NCI-H187 treated with DMSO at 0.1 percent for 48 hours (cell line): ENCODE data around the gene NELL1.

ENCODE experiments used
- DNase-seq: peaks from one replicate; lab custom pipeline; 2025; lab: John Stamatoyannopoulos, UW

The NELL1 gene

GRCh38 chr11:21489416-21490115 is 820.2 kb downstream of the NELL1 start:
- no peak for DNase-seq

- no peak for DNase-seq
These were observed 823.5 kb downstream of the NELL1 start for GRCh38 chr11:21492931-21493330.

- DNase-seq, result no peak
These were observed 825.6 kb downstream of the NELL1 start for GRCh38 chr11:21494946-21495345.

- DNase-seq, result no peak
These were observed 826.5 kb downstream of the NELL1 start for GRCh38 chr11:21495879-21496278.

GRCh38 chr11:21501245-21501644 is 831.9 kb downstream of the NELL1 start:
- DNase-seq, result no peak

- no peak for DNase-seq
These were observed 835.7 kb downstream of the NELL1 start for GRCh38 chr11:21505070-21505469.

- peak; percentile 44 for DNase-seq
These were observed 842.6 kb downstream of the NELL1 start for GRCh38 chr11:21511835-21512440.

GRCh38 chr11:21514316-21514715 is 844.9 kb downstream of the NELL1 start:
- DNase-seq, result no peak

GRCh38 chr11:21520244-21520643 is 850.9 kb downstream of the NELL1 start:
- DNase-seq, result no peak

- no peak for DNase-seq
These were observed 859.8 kb downstream of the NELL1 start for GRCh38 chr11:21529187-21529586.

GRCh38 chr11:21534288-21534687 is 864.9 kb downstream of the NELL1 start:
- DNase-seq, result no peak

- DNase-seq, result no peak
These were observed 868.6 kb downstream of the NELL1 start for GRCh38 chr11:21537980-21538379.

GRCh38 chr11:21541187-21541751 is 871.9 kb downstream of the NELL1 start:
- DNase-seq, result no peak

GRCh38 chr11:21543901-21544300 is 874.5 kb downstream of the NELL1 start:
- no peak for DNase-seq

GRCh38 chr11:21545699-21546098 is 876.3 kb downstream of the NELL1 start:
- no peak for DNase-seq

GRCh38 chr11:21546703-21547102 is 877.3 kb downstream of the NELL1 start:
- DNase-seq, result no peak

- DNase-seq, result no peak
These were observed 883.5 kb downstream of the NELL1 start for GRCh38 chr11:21552911-21553310.

- no peak for DNase-seq
These were observed 884.4 kb downstream of the NELL1 start for GRCh38 chr11:21553795-21554194.

- no peak for DNase-seq
These were observed 884.9 kb downstream of the NELL1 start for GRCh38 chr11:21554284-21554683.

- DNase-seq, result no peak
These were observed 887.5 kb downstream of the NELL1 start for GRCh38 chr11:21556926-21557325.

- DNase-seq, result no peak
These were observed 891.1 kb downstream of the NELL1 start for GRCh38 chr11:21560466-21560975.

GRCh38 chr11:21561581-21561980 is 892.2 kb downstream of the NELL1 start:
- DNase-seq, result no peak

GRCh38 chr11:21564095-21564494 is 894.7 kb downstream of the NELL1 start:
- no peak for DNase-seq
